Jurkat, Clone E6-1 (cell line): Measurements from ENCODE around the gene B4GALT1.
"Not testable (repeated sequence)": the region's sequence is repeated elsewhere in the genome, so short reads cannot be mapped to it uniquely, and the experiment has no call there.

Experiments
- DNase-seq: peaks from one replicate; pipeline ENCODE4 v3.0.0-alpha.2; 2011; ENCODE audit warnings: low read depth, low spot score
- H3K4me3 ChIP-seq: 2 replicates; pipeline ENCODE4 v1.5.1; 2011; ENCODE audit warnings: mild to moderate bottlenecking, low read length, control low read depth, moderate library complexity

The B4GALT1 gene

GRCh38 chr9:33111631-33112030, 55.5 kb downstream of the B4GALT1 start:
- H3K4me3 ChIP-seq = no peak overlapping the region
- no peak for DNase-seq

DNA sequence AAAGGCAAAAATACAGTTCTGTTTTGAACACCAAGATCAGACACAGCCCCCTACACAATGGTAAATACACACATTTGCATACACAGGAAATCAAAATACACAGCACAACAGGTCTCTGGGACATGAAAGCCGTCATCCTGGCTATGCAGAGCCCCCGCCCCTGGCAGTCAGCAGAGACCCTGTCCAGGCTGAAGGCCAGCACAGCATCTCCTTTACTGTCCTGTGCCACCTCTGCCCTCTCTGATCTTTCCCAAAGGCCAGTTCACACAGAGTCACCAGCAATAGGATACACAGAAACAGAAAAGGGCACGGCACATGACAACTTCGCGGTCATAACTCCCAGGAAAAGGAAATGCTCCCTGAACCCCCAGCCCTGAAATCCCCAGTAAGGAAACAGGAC, 56.5 kb downstream of the B4GALT1 start:
- no peak for DNase-seq
- H3K4me3 ChIP-seq = no peak overlapping the region

GRCh38 chr9:33109850-33110595, 57.1 kb downstream of the B4GALT1 start:
- no peak overlapping the region for H3K4me3 ChIP-seq
- no peak for DNase-seq

DNA sequence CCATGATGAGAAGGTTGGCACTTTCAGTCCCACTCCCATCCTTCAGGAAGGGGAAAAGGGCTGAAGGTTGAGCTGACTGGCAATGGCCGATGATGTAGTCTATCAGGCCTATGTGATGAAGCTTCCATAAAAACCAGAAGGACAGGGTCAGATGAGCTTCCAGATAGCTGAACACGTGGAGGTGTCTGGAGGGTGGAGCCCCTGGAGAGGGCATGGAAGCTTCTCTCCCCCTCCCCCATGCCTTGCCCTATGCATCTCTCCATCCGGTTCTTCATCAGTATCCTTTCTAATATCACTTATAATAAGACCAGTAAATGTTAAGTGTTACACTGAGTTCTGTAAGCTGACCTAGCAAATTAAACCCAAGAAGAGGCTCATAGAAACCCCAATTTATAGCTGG, 58.0 kb downstream of the B4GALT1 start:
- no peak overlapping the region for H3K4me3 ChIP-seq
- no peak for DNase-seq

GRCh38 chr9:33108472-33108871, 58.7 kb downstream of the B4GALT1 start:
- no peak overlapping the region for H3K4me3 ChIP-seq
- DNase-seq = no peak

DNA sequence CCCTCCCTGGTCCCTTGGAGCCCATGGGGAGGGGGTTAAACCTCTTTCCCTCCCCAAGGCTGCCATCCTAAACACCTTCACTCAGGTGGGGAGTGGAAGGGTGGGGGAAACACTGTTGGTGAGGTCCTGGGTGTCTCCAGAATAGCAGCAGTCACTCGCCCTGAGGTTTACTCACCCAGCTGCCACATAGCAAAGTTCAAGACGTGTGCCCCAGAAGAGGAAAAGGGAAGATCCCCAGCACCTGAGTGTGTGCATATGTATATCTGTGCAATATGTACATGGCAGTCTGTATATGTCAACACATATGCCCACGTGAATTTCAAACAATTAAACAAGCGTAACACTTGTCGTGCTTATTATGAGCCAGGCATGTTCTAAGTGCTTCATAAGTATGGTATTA, 59.4 kb downstream of the B4GALT1 start:
- no peak overlapping the region for H3K4me3 ChIP-seq
- DNase-seq = no peak

DNA sequence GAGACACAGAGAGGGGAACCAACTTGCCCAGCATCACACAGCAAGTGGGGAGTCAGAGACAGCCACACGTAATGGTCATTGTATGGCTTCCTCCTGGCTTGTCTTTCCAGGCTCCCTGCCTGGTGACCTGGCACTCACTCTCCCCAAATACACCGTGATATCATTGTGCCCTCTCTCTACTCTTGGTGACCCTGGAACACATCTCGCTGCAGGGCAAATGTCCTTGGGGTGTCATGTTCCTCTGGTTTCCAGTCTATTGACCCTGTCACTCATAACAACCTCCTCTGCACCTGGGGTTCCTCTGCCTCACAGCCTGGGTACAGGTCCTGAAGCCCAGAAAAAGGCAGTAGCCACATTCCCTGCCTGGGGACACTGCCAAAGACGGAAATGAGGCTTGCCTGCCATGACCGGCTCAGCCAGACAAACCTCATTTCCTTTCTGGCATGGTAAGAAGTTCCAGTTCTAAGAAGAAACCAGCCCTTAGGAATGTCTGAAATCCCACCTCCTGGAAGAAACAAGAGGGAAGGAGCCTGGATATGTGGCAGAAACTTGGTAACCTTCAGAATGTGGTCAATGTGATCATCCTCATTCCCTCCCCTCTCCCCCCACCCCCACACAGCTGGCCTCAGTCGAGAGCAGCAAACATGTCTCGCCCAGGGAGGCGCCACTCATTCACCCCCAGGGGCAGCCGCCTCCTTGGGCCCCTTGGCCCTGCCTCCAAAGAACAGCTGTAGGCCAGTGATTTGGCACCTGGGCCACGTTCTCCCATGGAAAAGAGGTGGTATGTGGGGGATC, 60.1 kb downstream of the B4GALT1 start:
- no peak overlapping the region for H3K4me3 ChIP-seq
- DNase-seq = no peak

DNA sequence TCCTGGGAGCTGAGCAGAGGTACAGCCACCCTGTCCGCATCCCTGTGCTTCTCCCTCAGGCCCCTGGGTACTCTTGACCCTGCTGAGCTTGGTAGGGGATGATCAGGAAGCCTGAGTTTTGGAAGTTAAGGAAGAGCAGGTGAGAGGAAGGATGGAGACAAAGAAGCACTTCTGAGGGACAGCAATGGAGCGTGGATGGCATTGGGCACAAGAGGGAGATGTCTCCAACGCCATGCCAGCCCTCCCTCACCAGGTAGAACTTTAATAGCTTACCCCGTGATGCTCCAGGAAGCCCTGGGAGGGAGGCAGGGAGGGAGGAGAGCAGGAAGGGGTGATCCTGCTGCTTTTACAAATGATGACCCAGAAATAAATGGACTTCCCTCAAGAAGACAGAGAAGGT, 60.8 kb downstream of the B4GALT1 start:
- no peak for DNase-seq
- H3K4me3 ChIP-seq = no peak overlapping the region

DNA sequence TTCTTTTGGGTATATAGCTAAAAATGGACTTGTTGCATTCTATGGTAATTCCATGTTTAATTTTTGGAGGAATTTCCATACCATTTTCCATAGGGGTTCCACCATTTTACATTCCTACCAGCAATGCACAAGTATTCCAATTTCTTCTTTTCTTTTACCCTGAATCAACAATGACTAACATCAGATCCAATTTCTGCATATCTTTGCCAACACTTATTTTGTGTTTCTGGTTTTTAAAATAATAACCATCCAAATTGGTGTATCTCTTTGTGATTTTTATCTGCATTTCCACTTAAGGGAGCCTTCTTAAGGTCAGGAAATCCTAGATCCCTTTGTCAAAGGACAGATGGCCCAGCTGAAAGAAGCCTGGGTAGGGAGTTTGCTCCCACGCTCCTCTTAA, 61.2 kb downstream of the B4GALT1 start:
- no peak for DNase-seq
- H3K4me3 ChIP-seq = no peak overlapping the region

DNA sequence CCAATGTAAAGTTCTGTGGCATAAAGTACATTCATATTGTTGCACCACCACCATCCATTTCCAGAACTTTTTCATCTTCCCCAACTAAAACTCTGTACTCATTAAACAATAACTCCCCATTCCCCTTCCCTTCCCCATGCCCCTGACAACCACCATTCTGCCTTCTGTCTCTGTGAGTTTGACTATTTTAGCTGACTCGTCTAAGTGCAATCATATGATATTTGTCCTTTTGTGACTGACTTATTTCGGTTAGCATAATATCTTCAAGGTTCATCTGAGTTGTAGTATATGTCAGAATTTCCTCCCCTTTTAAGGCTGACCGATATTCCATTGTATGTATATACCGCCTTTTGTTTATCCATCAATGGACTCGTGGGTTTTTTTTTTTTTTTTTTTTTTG, 61.6 kb downstream of the B4GALT1 start:
- DNase-seq = no peak
- no peak overlapping the region for H3K4me3 ChIP-seq

DNA sequence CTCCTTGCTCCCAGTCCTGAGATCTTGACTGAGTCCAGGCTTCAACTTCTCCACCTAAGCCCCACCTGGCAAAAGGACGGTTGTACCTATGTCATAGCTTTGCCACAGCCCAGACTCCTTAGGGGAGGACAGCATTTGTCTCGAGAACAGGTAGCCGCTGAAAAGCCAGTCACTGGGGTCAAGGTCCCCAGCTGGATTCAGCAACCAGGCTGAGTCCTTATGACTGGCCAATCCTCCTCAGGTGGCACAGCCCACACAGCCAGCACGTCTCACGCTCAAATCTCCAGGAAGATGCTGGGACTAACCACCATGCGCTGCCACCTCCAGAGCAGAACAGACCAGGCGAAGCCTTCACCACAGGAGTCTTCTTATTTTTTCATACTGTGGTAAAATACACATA, 62.7 kb downstream of the B4GALT1 start:
- no peak for DNase-seq
- H3K4me3 ChIP-seq = no peak overlapping the region

DNA sequence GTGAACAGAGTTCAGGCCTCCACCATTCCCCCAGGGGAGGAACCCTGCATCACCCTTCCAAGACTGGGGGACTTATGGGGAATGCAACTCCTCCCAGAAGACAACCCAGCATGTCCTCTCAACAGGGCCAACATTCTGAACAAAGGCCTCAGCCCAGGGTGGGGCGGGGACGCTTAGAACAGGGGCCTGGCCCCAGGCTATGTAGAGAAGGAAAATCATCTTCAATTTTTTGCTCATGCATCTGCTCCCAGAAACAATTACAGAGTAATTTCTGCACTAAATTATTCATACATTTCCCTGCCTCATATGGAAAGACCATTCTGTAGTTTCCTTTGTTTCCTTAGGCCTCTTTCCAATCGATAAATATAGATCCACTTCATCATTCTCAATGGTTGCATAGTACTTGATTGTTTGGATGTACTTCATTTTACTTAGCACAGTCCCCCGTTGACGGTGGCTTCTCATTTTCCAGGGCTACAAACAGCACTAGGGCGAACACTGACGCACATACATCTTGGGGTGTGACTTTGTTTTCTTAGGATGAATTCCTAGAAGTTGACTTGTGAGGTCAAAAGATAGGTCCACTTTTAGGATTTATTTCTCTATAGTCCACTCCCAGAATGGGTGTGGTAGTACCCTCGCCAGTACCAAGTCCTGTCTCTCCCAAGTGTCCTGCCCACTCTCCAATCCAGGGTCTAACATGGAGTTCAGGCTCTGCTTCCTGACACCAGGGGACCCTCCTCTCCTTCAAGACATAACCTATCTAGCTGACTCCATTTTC, 63.4 kb downstream of the B4GALT1 start:
- no peak for DNase-seq

GRCh38 chr9:33102551-33103210, 64.5 kb downstream of the B4GALT1 start:
- H3K4me3 ChIP-seq = no peak overlapping the region
- no peak for DNase-seq

More for the DNA sequence above, 63.4 kb downstream of the B4GALT1 start:
- no peak overlapping the region for H3K4me3 ChIP-seq

DNA sequence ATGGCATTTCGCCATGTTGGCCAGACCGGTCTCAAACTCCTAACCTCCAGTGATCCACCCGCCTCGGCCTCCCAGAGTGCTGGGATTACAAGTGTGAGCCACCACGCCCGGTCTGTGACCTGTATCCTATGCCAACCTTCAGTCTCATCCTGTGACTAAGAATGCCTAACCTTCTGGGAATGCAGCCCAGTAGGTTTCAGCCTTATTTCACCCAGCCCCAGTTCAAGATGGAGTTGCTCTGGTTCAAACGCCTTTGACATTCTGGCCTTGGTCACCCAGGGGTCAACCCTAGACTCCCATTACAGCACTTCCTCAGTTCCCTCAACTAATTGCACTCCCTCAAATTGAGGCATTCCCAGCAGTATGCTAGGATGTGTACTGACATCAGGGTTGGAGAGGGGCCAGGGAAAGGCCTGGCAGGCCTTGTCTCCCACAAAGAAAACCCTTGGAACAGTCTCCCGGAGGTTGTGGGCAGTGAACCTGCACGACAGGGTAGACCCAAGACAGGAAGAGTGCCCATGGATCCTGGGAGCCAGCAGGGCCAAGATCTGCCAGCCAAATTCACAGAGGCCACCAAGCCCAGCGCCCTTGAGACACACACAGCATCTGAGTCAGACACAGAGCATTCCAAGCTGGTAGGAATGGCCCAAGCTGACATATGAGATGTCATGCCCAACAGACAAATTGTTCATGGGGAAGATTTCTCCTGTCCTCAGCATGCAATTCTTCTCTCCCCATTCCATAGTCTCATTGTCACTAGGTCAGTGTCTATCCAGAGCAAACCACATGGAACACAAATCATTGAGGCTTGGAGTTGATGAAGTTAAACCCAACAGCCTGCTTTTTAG, 65.8 kb downstream of the B4GALT1 start:
- no peak overlapping the region for H3K4me3 ChIP-seq
- no peak for DNase-seq

DNA sequence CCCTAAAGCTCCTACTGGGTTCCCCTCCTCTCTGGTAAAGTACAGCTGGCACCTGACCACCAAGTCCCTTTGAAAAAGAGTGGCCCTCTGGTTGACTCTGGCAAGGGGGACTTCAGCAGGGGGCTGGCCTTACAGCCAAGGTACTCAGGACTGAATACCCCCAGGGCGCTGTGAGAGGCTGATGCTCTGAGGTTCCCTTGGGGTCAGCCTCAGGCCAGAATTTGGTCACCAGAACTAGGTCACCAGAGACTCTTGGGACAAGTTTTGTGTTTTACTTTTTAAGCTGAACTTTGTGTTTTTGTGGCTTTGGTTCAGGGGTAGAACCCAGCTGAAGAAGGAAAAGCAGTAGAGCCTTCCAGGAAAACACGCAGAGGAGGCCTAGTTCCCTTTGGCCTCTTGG, 67.4 kb downstream of the B4GALT1 start:
- H3K4me3 ChIP-seq = no peak overlapping the region
- no peak for DNase-seq

DNA sequence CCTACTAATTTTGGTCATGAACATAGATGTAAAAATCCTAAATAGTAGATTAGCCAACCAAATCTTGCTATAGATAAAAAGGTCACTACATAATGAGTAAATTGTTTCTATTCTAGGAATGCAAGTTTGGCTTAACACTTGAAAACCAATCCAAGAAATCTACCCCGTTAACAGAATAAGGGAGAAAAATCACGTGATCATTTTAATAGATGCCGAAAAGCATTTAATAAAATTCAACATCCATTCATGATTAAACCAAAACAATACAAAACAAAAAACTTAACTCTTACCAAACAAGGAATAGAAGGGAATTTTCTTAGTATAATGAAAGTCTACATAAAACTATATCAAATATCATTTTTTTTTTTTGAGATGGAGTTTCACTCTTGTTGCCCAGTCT, 69.9 kb downstream of the B4GALT1 start:
- H3K4me3 ChIP-seq = no peak overlapping the region
- DNase-seq = no peak

- no peak for DNase-seq
- H3K4me3 ChIP-seq = no peak overlapping the region
Measured at GRCh38 chr9:33092634-33093033, 74.5 kb downstream of the B4GALT1 start.

DNA sequence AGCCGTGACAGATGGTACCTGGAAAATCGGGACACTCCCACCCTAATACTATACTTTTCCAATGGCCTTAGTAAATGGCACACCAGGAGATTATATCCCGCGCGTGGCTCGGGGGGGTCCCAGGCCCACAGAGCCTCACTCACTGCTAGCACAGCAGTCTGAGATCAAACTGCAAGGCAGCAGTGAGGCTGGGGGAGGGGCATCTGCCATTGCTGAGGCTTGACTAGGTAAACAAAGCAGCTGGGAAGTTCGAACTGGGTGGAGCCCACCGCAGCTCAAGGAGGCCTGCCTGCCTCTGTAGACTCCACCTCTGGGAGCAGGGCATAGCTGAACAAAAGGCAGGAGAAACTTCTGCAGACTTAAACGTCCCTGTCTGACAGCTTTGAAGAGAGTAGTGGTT, 81.5 kb downstream of the B4GALT1 start:
- not testable (repeated sequence) for DNase-seq, H3K4me3 ChIP-seq
